Muscle layer of colon (tissue), 2 donors: Measurements from ENCODE around the gene MFRP.

ENCODE experiments used
- H3K27ac ChIP-seq: one replicate; pipeline ENCODE4 v1.7.0; 2013; ENCODE audit warnings: low read depth, mild to moderate bottlenecking, low read length, moderate library complexity
- H3K27me3 ChIP-seq, 2 donors: one replicate each; pipeline ENCODE4 v1.7.0; 2013; ENCODE audit warnings: low read length in 2 of 2, mild to moderate bottlenecking in 2 of 2; ENCODE audit not compliant: insufficient read depth in 2 of 2, control insufficient read depth in 1 of 2
- H3K36me3 ChIP-seq: one replicate; pipeline ENCODE4 v1.7.0; 2013; ENCODE audit warnings: mild to moderate bottlenecking, low read length; ENCODE audit not compliant: insufficient read depth
- H3K4me1 ChIP-seq: one replicate; pipeline ENCODE4 v1.7.0; 2013; ENCODE audit warnings: mild to moderate bottlenecking, low read length; ENCODE audit not compliant: insufficient read depth
- H3K4me3 ChIP-seq, 2 donors: one replicate each; pipeline ENCODE4 v1.7.0; 2013; ENCODE audit warnings: low read length in 2 of 2, low read depth in 1 of 2, mild to moderate bottlenecking in 1 of 2, moderate library complexity in 1 of 2
- H3K9ac ChIP-seq: one replicate; pipeline ENCODE4 v1.7.0; 2013; ENCODE audit warnings: low read length
- H3K9me3 ChIP-seq: one replicate; pipeline ENCODE4 v1.7.0; 2013; ENCODE audit warnings: mild to moderate bottlenecking, low read length
- donor health status: abdominal sarcoma.
- donor health status: Adenocarcinoma of cecum.

The MFRP gene

DNA sequence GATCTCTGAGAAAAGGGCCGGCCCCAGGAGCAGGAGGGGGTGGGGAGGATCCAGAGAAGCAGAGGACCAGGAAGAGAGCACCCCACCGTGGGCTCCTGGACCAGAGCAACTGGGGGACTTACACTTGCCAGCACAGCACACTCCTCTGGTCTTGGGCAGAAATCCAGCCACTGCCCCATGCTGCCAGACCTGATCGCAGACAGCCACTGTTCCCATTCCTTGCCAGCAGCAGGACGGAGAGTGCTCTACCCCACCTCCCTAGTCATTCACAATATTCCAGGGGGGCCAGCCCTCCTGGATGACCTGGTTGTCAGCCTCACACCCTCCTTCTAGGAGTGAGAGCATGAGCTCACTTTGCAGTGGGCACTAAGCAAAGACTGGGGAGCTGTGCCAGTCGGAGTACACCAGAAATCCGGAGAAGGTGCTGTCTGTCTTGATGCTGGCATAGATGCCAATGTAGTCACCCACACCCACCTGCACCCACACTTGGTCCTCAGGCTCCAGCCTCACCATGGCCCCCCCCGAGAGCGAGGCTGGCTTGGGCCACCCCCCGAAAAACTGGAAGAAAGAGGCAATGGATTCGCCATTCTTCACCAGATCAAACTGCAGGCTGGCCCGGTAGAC lies 7.4 kb downstream of the MFRP start:
- Histone ChIP-seq H3K9ac (no peak overlapping the region), H3K9me3 (no peaks in the 10 kb centered on the region), H3K36me3 (peaks cover 8% of the 10 kb centered on the region), H3K27ac (peak overlapping the region; percentile 16), H3K4me3 (peak overlapping the region; percentile 22 to 38), H3K27me3 (peaks cover 0 to 11% of the 10 kb centered on the region in 2 donors), H3K4me1 (peaks cover 41% of the 10 kb centered on the region)

DNA sequence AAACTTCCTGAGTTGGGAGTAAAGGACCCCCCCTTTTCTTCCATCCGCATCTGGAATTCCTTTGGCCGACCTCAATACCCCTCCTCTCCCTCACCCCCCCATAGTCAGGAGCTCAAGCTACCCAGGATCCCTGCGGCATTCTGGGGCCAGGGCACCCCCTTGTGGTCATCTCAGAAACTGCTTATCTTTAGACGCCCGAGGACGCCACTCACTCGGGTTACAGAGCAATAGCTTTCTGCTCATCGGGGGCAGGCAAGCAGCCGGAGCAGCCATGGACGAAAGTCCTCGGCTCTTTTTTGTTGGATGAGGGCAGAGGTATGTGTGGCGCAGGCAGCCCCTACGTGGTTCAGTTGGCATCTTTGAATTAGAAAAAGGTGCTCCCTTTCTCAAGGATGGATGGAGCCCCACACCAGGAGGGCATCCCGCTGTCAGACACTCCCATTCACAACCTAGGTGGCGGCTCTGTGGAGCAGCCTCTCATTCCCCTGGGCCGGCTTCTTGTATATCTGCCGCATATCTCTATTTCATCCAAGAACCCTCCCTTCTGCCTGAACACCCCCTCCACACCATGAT lies 8.1 kb downstream of the MFRP start:
- peaks cover 0 to 11% of the 10 kb centered on the region in 2 donors for H3K27me3 ChIP-seq
- H3K9me3 ChIP-seq, result no peaks in the 10 kb centered on the region
- H3K4me3 ChIP-seq, result peak overlapping the region; percentile 6 to 38
- peaks cover 41% of the 10 kb centered on the region for H3K4me1 ChIP-seq
- H3K9ac ChIP-seq, result no peak overlapping the region
- H3K36me3 ChIP-seq, result peaks cover 8% of the 10 kb centered on the region
- H3K27ac ChIP-seq, result peak overlapping the region; percentile 16

DNA sequence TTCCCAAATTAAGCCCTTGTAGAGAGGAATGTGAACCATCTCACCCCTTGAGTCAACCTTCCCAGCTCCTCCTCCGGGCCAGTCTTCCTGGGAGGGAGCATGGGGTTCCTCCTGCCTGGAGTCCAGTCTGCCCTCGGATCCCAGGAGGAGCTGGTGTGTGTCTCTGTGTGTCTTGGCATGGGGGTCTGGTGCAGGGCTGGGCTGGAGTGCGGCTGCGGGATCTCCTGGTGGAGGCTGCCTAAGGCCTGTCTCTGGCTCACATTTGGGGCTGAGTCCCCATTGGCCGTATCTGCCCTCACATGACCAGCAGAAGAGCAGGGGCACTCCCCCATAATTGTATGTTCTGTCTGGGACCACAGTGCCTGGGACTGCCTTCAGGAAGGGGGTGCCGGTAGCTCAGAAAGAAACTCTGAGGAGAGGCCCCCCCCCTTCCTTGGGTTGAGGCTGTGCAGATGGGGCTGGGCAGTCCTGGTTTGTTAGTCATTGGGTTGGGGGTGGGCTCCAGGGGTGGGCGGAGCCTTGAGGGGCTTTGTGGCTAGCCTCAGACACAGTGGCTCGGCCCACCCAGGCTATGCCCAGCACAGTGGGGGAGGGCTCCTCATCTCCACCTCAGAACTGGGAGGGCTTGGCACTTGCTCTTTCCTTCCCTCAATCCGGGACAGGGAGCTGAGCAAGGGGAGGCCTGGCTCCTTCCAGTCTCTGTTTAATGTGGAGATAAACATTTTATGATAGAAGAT lies 8.8 kb downstream of the MFRP start:
- peaks cover 8% of the 10 kb centered on the region for H3K36me3 ChIP-seq
- peaks cover 0 to 11% of the 10 kb centered on the region in 2 donors for H3K27me3 ChIP-seq
- H3K27ac ChIP-seq, result peak overlapping the region; percentile 16
- peak overlapping the region in 1 of 2 donors; percentile 6 for H3K4me3 ChIP-seq
- no peak overlapping the region for H3K9ac ChIP-seq
- H3K4me1 ChIP-seq, result peaks cover 41% of the 10 kb centered on the region
- H3K9me3 ChIP-seq, result no peaks in the 10 kb centered on the region

GRCh38 chr11:119336744-119337469 lies 9.6 kb downstream of the MFRP start:
- Histone ChIP-seq H3K27ac (no peak overlapping the region), H3K4me3 (no peak overlapping the region), H3K27me3 (peaks cover 0 to 11% of the 10 kb centered on the region in 2 donors), H3K36me3 (peaks cover 8% of the 10 kb centered on the region), H3K9ac (no peak overlapping the region), H3K9me3 (no peaks in the 10 kb centered on the region), H3K4me1 (peaks cover 41% of the 10 kb centered on the region)

- Histone ChIP-seq H3K4me3 (no peak overlapping the region), H3K9ac (no peak overlapping the region), H3K4me1 (peaks cover 37% of the 10 kb centered on the region), H3K36me3 (peaks cover 8% of the 10 kb centered on the region), H3K27me3 (peaks cover 0 to 5% of the 10 kb centered on the region in 2 donors), H3K9me3 (no peaks in the 10 kb centered on the region), H3K27ac (no peak overlapping the region)
Measured at GRCh38 chr11:119335655-119336543, 10.6 kb downstream of the MFRP start.

DNA sequence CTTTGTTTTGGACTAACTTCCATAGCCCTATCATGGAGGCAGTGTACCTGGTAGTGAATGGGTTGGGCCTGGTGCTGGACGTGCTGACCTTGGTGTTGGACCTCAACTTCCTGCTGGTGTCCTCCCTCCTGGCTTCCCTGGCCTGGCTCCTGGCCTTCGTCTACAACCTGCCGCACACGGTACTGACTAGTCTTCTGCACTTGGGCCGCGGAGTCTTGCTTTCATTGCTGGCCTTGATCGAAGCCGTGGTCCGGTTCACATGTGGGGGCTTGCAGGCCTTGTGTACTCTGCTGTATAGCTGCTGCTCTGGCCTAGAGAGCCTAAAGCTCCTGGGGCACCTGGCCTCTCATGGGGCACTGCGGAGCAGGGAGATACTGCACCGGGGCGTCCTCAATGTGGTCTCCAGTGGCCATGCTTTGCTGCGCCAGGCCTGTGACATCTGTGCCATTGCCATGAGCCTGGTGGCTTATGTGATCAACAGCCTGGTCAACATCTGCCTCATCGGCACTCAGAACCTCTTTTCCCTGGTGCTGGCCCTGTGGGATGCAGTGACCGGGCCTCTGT lies 11.3 kb downstream of the MFRP start:
- Histone ChIP-seq H3K4me1 (peaks cover 34% of the 10 kb centered on the region), H3K9ac (peak overlapping the region; percentile 71), H3K9me3 (no peaks in the 10 kb centered on the region), H3K36me3 (peaks cover 8% of the 10 kb centered on the region), H3K27ac (peak overlapping the region; percentile 62), H3K4me3 (peak overlapping the region; percentile 30 to 86), H3K27me3 (peaks cover 0 to 5% of the 10 kb centered on the region in 2 donors)

DNA sequence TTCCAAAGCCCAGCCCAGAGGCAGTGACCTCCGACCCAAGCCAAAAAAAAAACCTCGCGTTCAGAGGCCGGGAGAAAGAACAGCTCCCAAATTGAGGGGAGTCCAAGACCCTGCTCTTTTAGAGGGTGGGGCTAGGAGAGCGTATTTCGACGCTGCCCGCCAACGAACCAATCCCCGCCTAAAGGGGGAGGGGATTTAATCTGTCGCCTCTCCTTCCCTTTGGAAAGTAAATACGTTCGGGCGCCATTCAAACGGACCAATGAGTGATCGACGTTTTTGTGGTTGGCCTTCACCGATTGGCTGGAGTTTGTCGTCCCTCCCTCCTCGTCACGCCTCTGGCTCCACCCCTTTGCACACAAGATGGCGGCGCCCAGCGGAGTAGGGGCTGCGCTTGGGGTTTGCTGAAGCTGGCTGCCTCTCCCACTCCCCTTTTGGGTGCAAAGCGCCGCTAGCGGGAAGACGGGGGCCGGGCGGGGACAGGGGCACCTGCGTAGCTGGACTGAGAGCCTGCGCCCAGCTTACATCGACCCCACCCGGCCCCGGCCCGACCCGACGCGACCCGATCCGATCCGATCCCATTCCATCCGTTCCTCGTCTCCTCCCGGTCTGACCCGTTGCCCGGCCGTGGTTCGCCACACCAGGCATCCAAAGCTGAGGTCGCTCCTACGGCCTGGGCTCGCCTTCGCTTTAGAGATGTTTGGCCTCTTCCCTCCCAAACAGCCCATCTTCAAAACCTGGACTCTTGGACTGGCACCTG lies 12.2 kb downstream of the MFRP start, which contains the start of gene RNF26:
Gene RNF26, plus strand, starts transcription at position 354 of the 757 bp plus-strand sequence. CDS start 596 bp downstream, outside the sequence.
- Histone ChIP-seq H3K27me3 (peaks cover 0 to under 1% of the 10 kb centered on the region in 2 donors), H3K4me1 (peaks cover 33% of the 10 kb centered on the region), H3K36me3 (peaks cover 8% of the 10 kb centered on the region)

GRCh38 chr11:119332111-119332765 lies 14.3 kb downstream of the MFRP start:
- H3K27ac ChIP-seq, result no peak overlapping the region
- H3K27me3 ChIP-seq, result no peaks in the 10 kb centered on the region
- H3K4me3 ChIP-seq, result no peak overlapping the region
- H3K9me3 ChIP-seq, result no peaks in the 10 kb centered on the region
- no peak overlapping the region for H3K9ac ChIP-seq
- H3K36me3 ChIP-seq, result peaks cover 8% of the 10 kb centered on the region
- H3K4me1 ChIP-seq, result peaks cover 12% of the 10 kb centered on the region

More for the DNA sequence above, 12.2 kb downstream of the MFRP start, which contains the start of gene RNF26:
- Histone ChIP-seq H3K27ac (peak within 1 kb of the TSS; percentile 62), H3K9me3 (no peaks in the 10 kb centered on the region), H3K9ac (peak within 1 kb of the TSS; percentile 71), H3K4me3 (peak within 1 kb of the TSS; percentile 53 to 86)

- Histone ChIP-seq H3K9me3 (no peaks in the 10 kb centered on the region), H3K27ac (no peak overlapping the region), H3K27me3 (no peaks in the 10 kb centered on the region), H3K4me3 (no peak overlapping the region), H3K4me1 (peaks cover 6% of the 10 kb centered on the region), H3K9ac (no peak overlapping the region), H3K36me3 (no peaks in the 10 kb centered on the region)
Measured at GRCh38 chr11:119330237-119330636, 16.3 kb downstream of the MFRP start.
